Neural cell (in vitro differentiated cells): ENCODE data around the gene ITPA.

Experiments
- CTCF ChIP-seq: fragments of 450-650 bp; IDR thresholded peaks from 2 replicates; pipeline ENCODE4 v1.5.1; 2014; ENCODE audit warnings: antibody characterized with exemption, mild to moderate bottlenecking, moderate library complexity; ENCODE audit not compliant: poor library complexity, severe bottlenecking
- EP300 ChIP-seq: fragments of 450-650 bp; conservative IDR thresholded peaks from 2 replicates; pipeline ENCODE4 v1.6.1; 2014; ENCODE audit warnings: antibody characterized with exemption, mild to moderate bottlenecking, moderate library complexity; ENCODE audit not compliant: poor library complexity, severe bottlenecking
- EZH2 ChIP-seq: fragments of 200-600, 300-800 bp; shearing (Covaris generic), sonication (generic); IDR thresholded peaks from 2 replicates; pipeline ENCODE4 v1.6.1; 2014; ENCODE audit warnings: antibody characterized with exemption, low read length, borderline replicate concordance, mild to moderate bottlenecking; ENCODE audit not compliant: insufficient read depth, poor library complexity, severe bottlenecking
- MXI1 ChIP-seq: fragments of 450-650 bp; conservative IDR thresholded peaks from 2 replicates; pipeline ENCODE4 v1.6.1; 2014; ENCODE audit warnings: antibody characterized with exemption, mild to moderate bottlenecking; ENCODE audit not compliant: poor library complexity, severe bottlenecking
- POLR2AphosphoS5 ChIP-seq: IDR thresholded peaks from 2 replicates; pipeline ENCODE4 v1.6.1; 2012
- REST ChIP-seq: IDR thresholded peaks from 2 replicates; pipeline ENCODE4 v1.6.1; 2012; ENCODE audit warnings: borderline replicate concordance
- SMC3 ChIP-seq: fragments of 450-650 bp; conservative IDR thresholded peaks from 2 replicates; pipeline ENCODE4 v1.6.1; 2014; ENCODE audit warnings: antibody characterized with exemption, mild to moderate bottlenecking, moderate library complexity; ENCODE audit not compliant: poor library complexity
- TAF1 ChIP-seq: IDR thresholded peaks from 2 replicates; pipeline ENCODE4 v1.6.1; 2012; ENCODE audit warnings: low read depth

- TF ChIP-seq CTCF (no peak), SMC3 (no peak), EZH2 (no peak), MXI1 (no peak), REST (no peak), POLR2AphosphoS5 (no peak), EP300 (no peak), TAF1 (no peak)
Measured at GRCh38 chr20:3245156-3245555, 35.9 kb downstream of the ITPA start.
